Stomach smooth muscle (tissue), 2 donors: Measurements from ENCODE around the gene RASSF8.

ENCODE experiments used
- H3K27ac ChIP-seq: one replicate; pipeline ENCODE4 v1.7.0; 2013; ENCODE audit warnings: mild to moderate bottlenecking, low read length, inconsistent platforms
- H3K27me3 ChIP-seq, 2 donors: one replicate each; pipeline ENCODE4 v1.7.0; 2013; ENCODE audit warnings: low read length in 2 of 2; ENCODE audit not compliant: insufficient read depth in 2 of 2, control insufficient read depth in 1 of 2
- H3K36me3 ChIP-seq, 2 donors: one replicate each; pipeline ENCODE4 v1.7.0; 2013; ENCODE audit warnings: low read length in 2 of 2; ENCODE audit not compliant: control insufficient read depth in 2 of 2, insufficient read depth in 2 of 2
- H3K4me1 ChIP-seq: one replicate; pipeline ENCODE4 v1.7.0; 2013; ENCODE audit warnings: low read length; ENCODE audit not compliant: control insufficient read depth, insufficient read depth
- H3K4me3 ChIP-seq, 2 donors: one replicate each; pipeline ENCODE4 v1.7.0; 2013; ENCODE audit warnings: low read length in 2 of 2
- H3K9ac ChIP-seq, 2 donors: one replicate each; pipeline ENCODE4 v1.7.0; 2013; ENCODE audit warnings: low read length in 2 of 2, mild to moderate bottlenecking in 1 of 2
- H3K9me3 ChIP-seq, 2 donors: one replicate each; pipeline ENCODE4 v1.7.0; 2013; ENCODE audit warnings: low read length in 2 of 2; ENCODE audit not compliant: control insufficient read depth in 2 of 2
- donor health status: healthy.
- donor health status: Pancreatic carcinoma.

RASSF8 gene

GRCh38 chr12:26028953-26029735, 70.7 kb downstream of the RASSF8 start:
- no peaks in the 10 kb centered on the region for H3K27me3 ChIP-seq
- H3K9ac ChIP-seq, result no peak overlapping the region
- H3K27ac ChIP-seq, result no peak overlapping the region
- peaks cover 9% of the 10 kb centered on the region for H3K4me1 ChIP-seq
- H3K9me3 ChIP-seq, result no peaks in the 10 kb centered on the region
- no peak overlapping the region for H3K4me3 ChIP-seq
- H3K36me3 ChIP-seq, result no peaks in the 10 kb centered on the region

DNA sequence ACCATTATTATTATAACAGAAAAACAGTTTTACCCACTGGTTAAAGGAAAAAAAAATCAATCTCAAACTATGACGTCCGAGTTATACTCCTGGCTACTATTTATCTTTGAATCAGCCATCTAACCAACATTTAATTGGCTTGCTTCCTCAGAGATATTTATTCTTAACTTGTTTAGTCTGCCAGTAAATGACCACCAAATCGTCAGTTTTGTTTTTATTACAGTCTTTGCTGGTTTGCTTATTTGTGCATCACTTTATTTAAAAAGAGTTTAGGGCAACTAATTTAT, 71.2 kb downstream of the RASSF8 start:
- Histone ChIP-seq H3K4me1 (peaks cover 9% of the 10 kb centered on the region), H3K9ac (no peak overlapping the region), H3K9me3 (no peaks in the 10 kb centered on the region)

GRCh38 chr12:26030371-26030770, 71.9 kb downstream of the RASSF8 start:
- H3K36me3 ChIP-seq, result no peaks in the 10 kb centered on the region
- H3K27me3 ChIP-seq, result no peaks in the 10 kb centered on the region
- H3K9me3 ChIP-seq, result no peaks in the 10 kb centered on the region
- no peak overlapping the region for H3K9ac ChIP-seq
- peaks cover 9% of the 10 kb centered on the region for H3K4me1 ChIP-seq
- H3K27ac ChIP-seq, result no peak overlapping the region
- no peak overlapping the region for H3K4me3 ChIP-seq

More for the DNA sequence above, 71.2 kb downstream of the RASSF8 start:
- H3K36me3 ChIP-seq, result no peaks in the 10 kb centered on the region
- H3K4me3 ChIP-seq, result no peak overlapping the region
- H3K27me3 ChIP-seq, result no peaks in the 10 kb centered on the region
- H3K27ac ChIP-seq, result no peak overlapping the region

DNA sequence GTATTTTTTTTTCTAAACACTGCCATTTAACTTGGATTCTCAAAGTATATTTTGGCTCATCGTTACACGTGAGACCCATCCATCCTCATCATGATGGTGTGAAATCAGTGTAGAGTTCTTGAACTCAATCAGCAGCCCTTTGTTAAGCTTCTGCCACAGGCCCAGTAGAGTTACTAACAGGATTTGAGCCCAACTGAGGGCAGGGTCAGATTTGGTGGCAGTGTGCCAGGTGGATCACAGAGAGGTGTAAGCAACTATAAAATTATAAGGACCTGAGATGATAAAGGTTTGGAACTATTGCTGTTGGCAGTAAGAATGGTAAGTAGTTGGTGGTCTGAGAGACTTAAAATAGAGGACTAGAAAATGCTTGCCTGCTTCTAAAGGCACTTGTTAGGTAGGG, 72.8 kb downstream of the RASSF8 start:
- peaks cover 9% of the 10 kb centered on the region for H3K4me1 ChIP-seq
- H3K36me3 ChIP-seq, result no peaks in the 10 kb centered on the region
- no peak overlapping the region for H3K4me3 ChIP-seq
- no peaks in the 10 kb centered on the region for H3K9me3 ChIP-seq
- H3K27ac ChIP-seq, result no peak overlapping the region
- H3K9ac ChIP-seq, result no peak overlapping the region
- H3K27me3 ChIP-seq, result no peaks in the 10 kb centered on the region

GRCh38 chr12:26031827-26032226, 73.3 kb downstream of the RASSF8 start:
- no peak overlapping the region for H3K9ac ChIP-seq
- no peak overlapping the region for H3K4me3 ChIP-seq
- peaks cover 9% of the 10 kb centered on the region for H3K4me1 ChIP-seq
- no peak overlapping the region for H3K27ac ChIP-seq
- no peaks in the 10 kb centered on the region for H3K27me3 ChIP-seq
- no peaks in the 10 kb centered on the region for H3K9me3 ChIP-seq
- no peaks in the 10 kb centered on the region for H3K36me3 ChIP-seq

- H3K9me3 ChIP-seq, result no peaks in the 10 kb centered on the region
- no peak overlapping the region for H3K4me3 ChIP-seq
- no peaks in the 10 kb centered on the region for H3K36me3 ChIP-seq
- H3K27ac ChIP-seq, result no peak overlapping the region
- H3K4me1 ChIP-seq, result peaks cover 9% of the 10 kb centered on the region
- H3K9ac ChIP-seq, result no peak overlapping the region
- no peaks in the 10 kb centered on the region for H3K27me3 ChIP-seq
Measured at GRCh38 chr12:26032290-26032689, 73.8 kb downstream of the RASSF8 start.

DNA sequence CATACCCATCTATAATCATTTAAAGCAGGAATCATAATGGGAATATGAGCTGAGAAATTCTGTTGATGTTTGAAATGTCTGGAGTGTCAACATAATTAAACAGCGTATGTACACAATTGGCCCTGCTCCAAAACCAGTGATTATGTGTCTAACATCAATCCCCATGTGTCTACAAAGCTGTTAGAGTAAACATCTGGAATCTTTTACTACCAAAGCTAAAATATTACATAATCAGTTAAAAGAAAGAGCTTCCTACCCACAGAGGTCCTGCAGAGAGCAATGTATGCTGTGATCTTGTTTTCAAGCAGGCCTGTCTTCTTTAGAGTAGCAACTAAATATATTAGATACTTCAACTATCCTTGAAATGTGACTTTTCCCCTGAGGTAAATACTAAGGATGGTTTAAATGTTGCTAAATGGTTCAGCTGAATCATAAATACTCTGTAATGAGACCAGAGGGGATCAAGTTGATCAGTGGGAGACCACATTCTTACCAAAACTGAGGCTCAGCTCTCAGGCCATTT, 74.3 kb downstream of the RASSF8 start:
- Histone ChIP-seq H3K9ac (no peak overlapping the region), H3K27me3 (no peaks in the 10 kb centered on the region), H3K4me1 (peaks cover 6% of the 10 kb centered on the region), H3K27ac (no peak overlapping the region), H3K4me3 (no peak overlapping the region), H3K36me3 (no peaks in the 10 kb centered on the region), H3K9me3 (no peaks in the 10 kb centered on the region)

GRCh38 chr12:26034371-26035142, 76.1 kb downstream of the RASSF8 start:
- Histone ChIP-seq H3K27ac (no peak overlapping the region), H3K4me1 (peaks cover 3% of the 10 kb centered on the region), H3K9me3 (no peaks in the 10 kb centered on the region), H3K27me3 (no peaks in the 10 kb centered on the region), H3K36me3 (no peaks in the 10 kb centered on the region), H3K9ac (no peak overlapping the region), H3K4me3 (no peak overlapping the region)

GRCh38 chr12:26036877-26037276, 78.4 kb downstream of the RASSF8 start:
- Histone ChIP-seq H3K36me3 (no peaks in the 10 kb centered on the region), H3K27ac (no peak overlapping the region), H3K4me3 (no peak overlapping the region), H3K27me3 (no peaks in the 10 kb centered on the region), H3K9me3 (no peaks in the 10 kb centered on the region), H3K4me1 (no peaks in the 10 kb centered on the region), H3K9ac (no peak overlapping the region)

DNA sequence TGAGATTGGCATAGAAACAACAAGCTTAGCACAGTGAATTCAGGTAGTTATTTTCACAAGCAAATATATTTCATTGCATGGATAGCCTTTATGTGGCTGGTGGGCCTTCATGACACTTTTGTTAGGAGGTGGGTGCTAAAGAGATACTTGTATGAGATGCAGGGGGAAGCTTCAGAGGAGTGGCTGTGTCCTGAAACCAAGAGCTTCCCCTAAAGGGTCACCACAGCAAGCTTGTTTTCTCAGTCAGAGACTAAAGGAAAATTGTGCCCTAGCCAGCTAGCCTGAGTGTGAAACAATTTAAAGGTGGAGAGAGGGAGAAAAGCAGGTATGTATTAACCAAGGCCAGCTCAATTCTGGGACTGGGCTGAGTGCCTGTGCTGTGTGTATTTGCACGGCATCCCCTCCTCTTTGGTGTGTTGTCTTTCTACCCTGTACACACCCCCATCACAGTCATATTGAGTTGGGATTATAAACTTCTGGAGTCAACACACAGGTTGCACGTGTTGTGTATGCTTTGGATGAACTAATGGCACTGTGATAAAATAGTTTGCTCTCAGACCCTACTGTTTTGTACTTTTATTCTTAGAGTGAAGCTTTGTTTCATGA, 79.2 kb downstream of the RASSF8 start:
- H3K4me3 ChIP-seq, result no peak overlapping the region
- H3K4me1 ChIP-seq, result peaks cover under 1% of the 10 kb centered on the region
- no peaks in the 10 kb centered on the region for H3K36me3 ChIP-seq
- H3K9me3 ChIP-seq, result no peaks in the 10 kb centered on the region
- H3K9ac ChIP-seq, result no peak overlapping the region
- H3K27me3 ChIP-seq, result no peaks in the 10 kb centered on the region
- no peak overlapping the region for H3K27ac ChIP-seq
